OCI-LY7 (cell line): ENCODE data around the gene ITSN2. TPM values are rescaled to one million over a fixed set of nuclear protein-coding genes. Genes with fewer than 3 reads are reported as not detected.

Experiments used
- BruUV-seq: library from RNA; stranded (reverse); fragments of 400-500 nt; replicated peaks from 2 replicates; lab custom pipeline; 2021; lab: Mats Ljungman, UMichigan
- CTCF ChIA-PET: fragments of 300-600 bp; sonication (Branson Sonifier 250); formaldehyde crosslinking; loops from one replicate; lab custom pipeline; 2022; ENCODE audit warnings: antibody characterized with exemption; ENCODE audit not compliant: unreplicated experiment; lab: Charles Lee
- POLR2A ChIA-PET: fragments of 300-600 bp; sonication (Branson Sonifier 250); formaldehyde crosslinking; loops from one replicate; lab custom pipeline; 2022; ENCODE audit warnings: antibody characterized with exemption; lab: Charles Lee
- DNase-seq: peaks from one replicate; pipeline ENCODE4 v3.0.0-alpha.2; 2015; ENCODE audit warnings: low spot score
- H2AFZ ChIP-seq: fragments of 200-600 bp; sonication (generic), shearing (Covaris generic); 2 replicates; pipeline ENCODE4 v1.6.1; 2014; ENCODE audit warnings: mild to moderate bottlenecking, antibody characterized with exemption, low read length, moderate library complexity
- H3K27ac ChIP-seq: fragments of 200-600 bp; sonication (generic); 2 replicates; pipeline ENCODE4 v1.5.1; 2014; ENCODE audit warnings: mixed run types, low read depth, mild to moderate bottlenecking, moderate library complexity, low read length, inconsistent platforms; ENCODE audit not compliant: poor library complexity, severe bottlenecking
- H3K36me3 ChIP-seq: fragments of 200-600 bp; sonication (generic); 2 replicates; pipeline ENCODE4 v1.6.1; 2014; ENCODE audit warnings: mild to moderate bottlenecking, antibody characterized with exemption, low read length, moderate library complexity, mixed read lengths; ENCODE audit not compliant: insufficient read depth
- H3K4me1 ChIP-seq: fragments of 200-600 bp; sonication (generic); 2 replicates; pipeline ENCODE4 v1.5.1; 2014; ENCODE audit warnings: mild to moderate bottlenecking, low read length; ENCODE audit not compliant: insufficient read depth, poor library complexity, severe bottlenecking
- H3K4me2 ChIP-seq: fragments of 200-600 bp; sonication (generic); 2 replicates; pipeline ENCODE4 v1.6.1; 2014; ENCODE audit warnings: mild to moderate bottlenecking, low read length
- H3K4me3 ChIP-seq: fragments of 200-600 bp; sonication (generic); 2 replicates; pipeline ENCODE4 v1.5.1; 2014; ENCODE audit warnings: mild to moderate bottlenecking, low read depth, low read length; ENCODE audit not compliant: poor library complexity, severe bottlenecking
- H3K79me2 ChIP-seq: fragments of 200-600 bp; sonication (generic); 2 replicates; pipeline ENCODE4 v1.6.1; 2016; ENCODE audit warnings: low read depth, mild to moderate bottlenecking, low read length, moderate library complexity, mixed read lengths; ENCODE audit not compliant: insufficient read depth
- H3K9me2 ChIP-seq: fragments of 200-600 bp; sonication (generic); 2 replicates; pipeline ENCODE4 v1.6.1; 2016; ENCODE audit warnings: mild to moderate bottlenecking, low read length, mixed read lengths; ENCODE audit not compliant: insufficient read depth
- H3K9me3 ChIP-seq: fragments of 200-600 bp; sonication (generic); 2 replicates; pipeline ENCODE4 v1.6.1; 2014; ENCODE audit warnings: mild to moderate bottlenecking, mixed run types, low read length, mixed read lengths
- H4K20me1 ChIP-seq: fragments of 200-600 bp; sonication (generic); 2 replicates; pipeline ENCODE4 v1.6.1; 2014; ENCODE audit warnings: mild to moderate bottlenecking, antibody characterized with exemption, low read length, moderate library complexity, mixed read lengths; ENCODE audit not compliant: insufficient read depth
- CTCF ChIP-seq: fragments of 200-600 bp; sonication (generic); conservative IDR thresholded peaks from 2 replicates; pipeline ENCODE4 v1.5.1; 2014; ENCODE audit warnings: mild to moderate bottlenecking, antibody characterized with exemption, low read length, moderate library complexity, mixed read lengths
- EZH2phosphoT487 ChIP-seq: fragments of 200-600 bp; sonication (generic); IDR thresholded peaks from 2 replicates; pipeline ENCODE4 v1.6.1; 2018; ENCODE audit warnings: low read depth, borderline replicate concordance, mild to moderate bottlenecking, mixed run types, antibody characterized with exemption, low read length, moderate library complexity, mixed read lengths
- intact Hi-C: fragments of 100-400 bp; cut with micrococcal nuclease; formaldehyde crosslinking; loops from one replicate; pipeline ENCODE4 v1.10.0; 2022; ENCODE audit not compliant: unreplicated experiment
- total RNA-seq, 2 experiments: library from RNA; depleted of rRNA in 1 of 2; stranded (reverse); fragments of >200 nt in 1 of 2; shearing (Covaris generic) in 1 of 2; gene quantifications; 2 replicates each; pipeline ENCODE4 v1.2.3, GENCODE V29; 2014 to 2022

ITSN2 gene
- total RNA-seq, 2 experiments from 2014 or later, result 25.4 to 65.7 TPM

GRCh38 chr2:24304098-24304497, 56.2 kb downstream of the ITSN2 start:
- POLR2A ChIA-PET, result interaction anchor here (1.2 to 1.5 kb wide), 2 partner anchors 12 to 15 kb away, joined by 4 to 7 read pairs; no protein-coding TSS in a partner anchor
- Histone ChIP-seq H3K27ac (no peak overlapping the region), H3K9me2 (no peaks in the 10 kb centered on the region), H4K20me1 (no peaks in the 10 kb centered on the region), H3K36me3 (peaks cover 71% of the 10 kb centered on the region), H3K4me2 (no peak overlapping the region), H3K4me3 (no peak overlapping the region), H3K79me2 (no peaks in the 10 kb centered on the region), H3K4me1 (no peaks in the 10 kb centered on the region), H2AFZ (no peak overlapping the region), H3K9me3 (no peaks in the 10 kb centered on the region)
- TF ChIP-seq EZH2phosphoT487 (no peak), CTCF (no peak)
- CTCF ChIA-PET, result no interaction called here
- intact Hi-C loops, result no loop called here
- no TSS peak for BruUV-seq
- no peak for DNase-seq

GRCh38 chr2:24301599-24301998, 58.7 kb downstream of the ITSN2 start:
- POLR2A ChIA-PET, result no interaction called here

More at GRCh38 chr2:24301599-24301998, 58.7 kb downstream of the ITSN2 start:
- no peaks in the 10 kb centered on the region for H3K4me1 ChIP-seq
- H3K79me2 ChIP-seq, result no peaks in the 10 kb centered on the region
- H4K20me1 ChIP-seq, result no peaks in the 10 kb centered on the region
- TF ChIP-seq EZH2phosphoT487 (no peak), CTCF (no peak)
- H3K9me3 ChIP-seq, result no peaks in the 10 kb centered on the region
- H3K27ac ChIP-seq, result no peak overlapping the region
- no TSS peak for BruUV-seq
- no peak overlapping the region for H3K4me2 ChIP-seq
- CTCF ChIA-PET, result no interaction called here
- no peaks in the 10 kb centered on the region for H3K9me2 ChIP-seq
- no peak overlapping the region for H2AFZ ChIP-seq
- DNase-seq, result no peak
- H3K4me3 ChIP-seq, result no peak overlapping the region
- peaks cover 73% of the 10 kb centered on the region for H3K36me3 ChIP-seq
- intact Hi-C loops, result no loop called here
